Stomach (tissue), 4 donors: Measurements from ENCODE around the gene PCNT.

ENCODE experiments used
- CTCF ChIP-seq, 7 experiments: fragments of 450-650 bp in 4 of 7; fragments of 200-600 bp in 3 of 7; sonication (generic) in 3 of 7; IDR thresholded peaks; one replicate each; pipeline ENCODE4 v1.5.1; 2016 to 2019; ENCODE audit warnings: antibody characterized with exemption in 7 of 7, control low read depth in 2 of 7, mild to moderate bottlenecking in 1 of 7
- EP300 ChIP-seq: sonication (generic); formaldehyde crosslinking; IDR thresholded peaks from one replicate; pipeline ENCODE4 v1.6.1; 2017; ENCODE audit warnings: antibody characterized with exemption
- POLR2A ChIP-seq, 4 donors: fragments of 450-650 bp; IDR thresholded peaks; one replicate each; pipeline ENCODE4 v1.6.1; 2016; ENCODE audit warnings: antibody characterized with exemption in 4 of 4, control low read depth in 2 of 4, mild to moderate bottlenecking in 1 of 4, moderate library complexity in 1 of 4

DNA sequence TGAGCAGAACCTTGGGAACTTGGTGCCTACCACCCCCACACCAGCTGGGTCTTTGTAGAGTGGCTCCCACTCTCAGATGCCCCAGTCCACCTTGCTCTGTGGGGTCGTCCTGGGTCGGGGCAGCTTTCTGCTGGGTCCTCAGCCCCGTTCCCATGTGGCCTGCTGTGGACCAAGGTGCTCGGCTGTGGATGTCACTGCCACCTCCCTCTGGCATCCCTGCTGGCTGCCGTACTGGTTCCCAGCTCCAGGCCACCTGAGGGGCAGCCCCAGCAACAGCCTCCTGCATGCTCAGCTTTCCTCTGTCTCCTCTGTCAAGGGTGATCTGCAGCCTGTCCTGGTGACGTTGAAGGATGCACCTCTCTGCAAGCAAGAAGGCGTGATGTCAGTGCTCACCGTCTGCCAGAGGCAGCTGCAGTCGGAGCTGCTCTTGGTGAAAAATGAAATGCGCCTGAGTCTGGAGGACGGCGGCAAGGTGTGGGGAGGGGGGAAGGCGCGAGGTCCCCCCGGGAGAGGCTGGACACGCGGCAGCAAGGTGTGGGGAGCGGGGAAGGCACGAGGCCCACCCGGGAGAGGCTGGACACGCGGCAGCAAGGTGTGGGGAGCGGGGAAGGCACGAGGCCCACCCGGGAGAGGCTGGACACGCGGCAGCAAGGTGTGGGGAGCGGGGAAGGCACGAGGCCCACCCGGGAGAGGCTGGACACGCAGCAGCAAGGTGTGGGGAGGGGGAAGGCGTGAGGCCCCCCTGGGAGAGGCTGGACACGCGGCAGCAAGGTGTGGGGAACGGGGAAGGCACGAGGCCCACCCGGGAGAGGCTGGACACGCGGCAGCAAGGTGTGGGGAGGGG, 88.8 kb downstream of the PCNT start:
- TF ChIP-seq CTCF (IDR thresholded peaks at IDR 0.05) (no peak), POLR2A (IDR thresholded peaks at IDR 0.05) (no peak), EP300 (no peak)
